Spleen (tissue), 7 donors: ENCODE data around the gene NCSTN.

Experiments used
- CTCF ChIP-seq, 11 experiments: fragments of 200-600 bp in 7 of 11; fragments of 450-650 bp in 4 of 11; sonication (generic) in 4 of 11; IDR thresholded peaks in 8 of 11; conservative IDR thresholded peaks in 3 of 11; 1 replicate in 7 of 11; 2 replicates in 4 of 11; pipeline versions ENCODE4 v1.4.0 to v1.8.0; 2016 to 2021; ENCODE audit warnings: antibody characterized with exemption in 11 of 11, inconsistent platforms in 4 of 11, mild to moderate bottlenecking in 1 of 11
- POLR2A ChIP-seq, 3 donors: fragments of 450-650 bp; IDR thresholded peaks; one replicate each; pipeline ENCODE4 v1.5.1; 2017; ENCODE audit warnings: antibody characterized with exemption in 3 of 3, mild to moderate bottlenecking in 1 of 3
- POLR2AphosphoS5 ChIP-seq, 3 donors: sonication (generic); formaldehyde crosslinking; IDR thresholded peaks; one replicate each; pipeline ENCODE4 v1.5.1; 2017; ENCODE audit warnings: antibody characterized with exemption in 3 of 3
- donor health status: DM: no; HTN: no; CAD: no; lungs with moderate emphysema.
- donor health status: DM: no; HTN: no; CAD: no.
- donor health status: DM: no; HTN: no; CAD: no.

- TF ChIP-seq CTCF (IDR thresholded peaks at IDR 0.05 in 8 of 11, conservative IDR thresholded peaks at IDR 0.05 in 3 of 11): no peak
- TF ChIP-seq POLR2AphosphoS5 (IDR thresholded peaks at IDR 0.05): no peak
- no peak for TF ChIP-seq POLR2A (IDR thresholded peaks at IDR 0.05)
Observed at GRCh38 chr1:160332516-160332915, 10.7 kb upstream of the NCSTN start.
